Right lobe of liver (tissue), 4 donors: ENCODE results near the gene TBC1D5.

ENCODE experiments used
- CTCF ChIP-seq, 4 donors: fragments of 200-600 bp in 3 of 4; fragments of 450-650 bp in 1 of 4; IDR thresholded peaks; one replicate each; pipeline versions ENCODE4 v1.5.1 to v1.8.0; 2016 to 2022; ENCODE audit warnings: antibody characterized with exemption in 4 of 4, mild to moderate bottlenecking in 2 of 4
- POLR2A ChIP-seq: fragments of 450-650 bp; IDR thresholded peaks from one replicate; pipeline ENCODE4 v1.6.1; 2017; ENCODE audit warnings: antibody characterized with exemption, mild to moderate bottlenecking
- donor health status: DM: no; HTN: no; CAD: no.
- donor health status: DM: no; HTN: no; CAD: no.
- donor health status: DM: no; HTN: yes; CAD: no.

GRCh38 chr3:17187589-17188184 is 554.7 kb downstream of the TBC1D5 start:
- TF ChIP-seq CTCF (IDR thresholded peaks at IDR 0.05) = no peak
- TF ChIP-seq POLR2A = no peak
